Stimulated activated CD4-positive, alpha-beta T cell treated with anti-CD3 and anti-CD28 coated beads, Interleukin-12 subunit alpha, Interleukin-12 subunit beta, amount 100 ng/mL, for 4 hours (primary cell): ENCODE results near the gene NLRP9.

ENCODE experiments used
- DNase-seq: peaks from one replicate; pipeline ENCODE4 v3.0.0-alpha.2; 2020

Gene NLRP9

GRCh38 chr19:55672418-55672817 lies 65.8 kb downstream of the NLRP9 start:
- no peak for DNase-seq

DNA sequence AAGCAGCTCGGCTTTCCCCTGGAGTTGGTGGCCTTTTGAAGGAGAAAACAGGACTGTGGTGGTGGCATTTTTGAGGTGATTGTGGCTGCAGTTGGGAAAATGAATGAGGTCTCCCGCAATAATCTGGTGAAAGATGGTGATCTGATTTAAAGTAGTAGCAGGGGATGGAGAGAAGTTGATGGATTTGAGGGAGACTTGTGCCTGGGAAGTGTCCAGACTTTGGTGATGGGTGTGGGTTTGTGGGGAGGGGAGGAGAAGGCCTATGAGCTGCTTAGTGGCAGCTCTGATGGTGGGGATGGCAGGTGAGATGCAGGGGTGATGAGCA lies 67.2 kb downstream of the NLRP9 start:
- no peak for DNase-seq

DNA sequence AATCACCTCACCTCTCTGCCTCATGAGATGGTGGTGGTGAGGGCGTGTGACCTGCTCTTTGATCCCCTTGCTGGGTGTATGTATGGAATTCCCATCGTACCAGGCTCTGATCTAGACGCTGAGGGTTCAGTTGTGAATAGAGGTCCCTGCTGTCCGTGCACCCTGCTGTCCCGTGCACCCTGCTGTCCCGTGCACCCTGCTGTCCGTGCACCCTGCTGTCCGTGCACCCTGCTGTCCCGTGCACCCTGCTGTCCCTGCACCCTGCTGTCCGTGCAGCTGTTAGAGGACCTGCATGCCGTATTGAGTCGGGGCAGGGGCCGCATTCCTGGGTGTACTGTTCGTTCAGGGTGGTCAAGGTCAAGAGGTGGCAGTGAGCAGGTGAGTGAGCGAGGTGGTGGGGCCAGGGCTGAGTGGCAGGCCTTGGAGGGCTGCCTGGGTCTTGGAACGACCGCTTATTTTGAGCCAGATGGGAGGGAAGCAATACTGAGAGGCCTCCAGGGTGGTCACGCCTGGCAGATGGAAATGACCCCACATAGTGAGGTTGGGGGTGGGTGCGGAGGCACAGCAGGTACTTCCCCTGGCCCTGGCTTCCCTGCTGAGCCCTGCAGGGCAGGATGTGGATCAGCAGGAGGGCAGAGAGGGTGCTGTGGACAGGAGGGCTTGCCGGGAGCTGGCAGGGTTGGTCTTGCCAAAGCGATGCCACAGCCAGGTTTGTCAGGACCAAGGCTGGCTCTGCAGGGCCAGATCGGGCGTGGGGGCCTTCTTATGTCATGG lies 67.7 kb downstream of the NLRP9 start:
- no peak for DNase-seq

DNA sequence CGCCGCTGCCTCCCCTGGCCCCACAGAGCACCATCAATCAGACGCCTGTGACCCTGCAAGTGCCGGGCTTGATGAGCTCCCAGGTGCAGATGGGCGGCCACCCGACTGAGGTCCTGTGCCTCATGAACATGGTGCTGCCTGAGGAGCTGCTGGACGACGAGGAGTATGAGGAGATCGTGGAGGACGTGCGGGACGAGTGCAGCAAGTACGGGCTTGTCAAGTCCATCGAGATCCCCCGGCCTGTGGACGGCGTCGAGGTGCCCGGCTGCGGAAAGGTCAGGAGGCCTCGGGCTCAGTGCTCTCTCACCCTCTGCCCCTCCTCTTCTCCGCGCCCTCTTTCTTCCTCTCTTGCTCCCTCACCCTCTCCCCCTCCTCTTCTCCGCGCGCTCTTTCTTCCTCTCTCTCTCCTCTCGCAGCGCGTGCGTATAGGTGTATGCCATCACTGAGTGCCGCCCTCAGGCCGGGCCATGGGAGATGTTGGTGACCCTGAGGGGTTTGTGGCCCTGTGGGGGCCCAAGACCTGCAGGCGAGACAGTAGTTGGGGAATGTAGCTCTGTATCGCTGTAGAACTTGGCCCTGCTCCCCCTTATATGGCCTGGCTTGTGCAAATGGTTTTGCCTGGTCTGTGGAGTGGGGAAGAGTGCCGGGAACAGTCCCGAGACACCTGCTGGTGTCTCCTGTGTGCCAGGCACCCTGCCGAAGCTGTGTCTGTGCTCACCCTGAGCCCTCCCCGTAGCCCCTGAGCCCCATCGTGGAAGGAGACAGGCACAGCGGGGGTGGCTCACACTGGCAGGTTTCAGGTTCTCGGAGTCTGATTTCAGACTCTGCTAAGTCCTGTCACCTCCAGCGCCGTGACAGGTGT lies 68.6 kb downstream of the NLRP9 start:
- DNase-seq, result no peak

- no peak for DNase-seq
Measured at GRCh38 chr19:55668603-55669348, 69.4 kb downstream of the NLRP9 start.

DNA sequence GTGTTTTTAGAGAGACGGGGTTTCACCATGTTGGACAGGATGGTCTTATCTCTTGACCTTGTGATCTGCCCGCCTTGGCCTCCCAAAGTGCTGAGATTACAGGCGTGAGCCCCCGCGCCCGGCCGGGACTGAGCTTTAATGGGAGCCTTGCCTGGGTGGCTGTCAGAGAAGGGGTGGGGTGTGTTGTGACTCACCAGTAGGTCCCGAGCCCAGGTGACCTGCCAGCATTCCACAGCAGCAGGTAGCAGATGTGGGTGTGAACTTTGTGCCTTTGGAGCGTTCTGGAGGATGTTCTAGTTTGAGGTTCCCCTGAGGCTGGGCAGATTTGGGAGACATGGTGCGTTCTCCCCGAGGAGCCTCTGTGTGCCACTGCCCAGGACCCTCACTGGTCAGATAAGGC lies 70.2 kb downstream of the NLRP9 start:
- DNase-seq, result no peak

GRCh38 chr19:55667511-55667910 lies 70.7 kb downstream of the NLRP9 start:
- no peak for DNase-seq

GRCh38 chr19:55667006-55667381 lies 71.2 kb downstream of the NLRP9 start:
- DNase-seq, result no peak

DNA sequence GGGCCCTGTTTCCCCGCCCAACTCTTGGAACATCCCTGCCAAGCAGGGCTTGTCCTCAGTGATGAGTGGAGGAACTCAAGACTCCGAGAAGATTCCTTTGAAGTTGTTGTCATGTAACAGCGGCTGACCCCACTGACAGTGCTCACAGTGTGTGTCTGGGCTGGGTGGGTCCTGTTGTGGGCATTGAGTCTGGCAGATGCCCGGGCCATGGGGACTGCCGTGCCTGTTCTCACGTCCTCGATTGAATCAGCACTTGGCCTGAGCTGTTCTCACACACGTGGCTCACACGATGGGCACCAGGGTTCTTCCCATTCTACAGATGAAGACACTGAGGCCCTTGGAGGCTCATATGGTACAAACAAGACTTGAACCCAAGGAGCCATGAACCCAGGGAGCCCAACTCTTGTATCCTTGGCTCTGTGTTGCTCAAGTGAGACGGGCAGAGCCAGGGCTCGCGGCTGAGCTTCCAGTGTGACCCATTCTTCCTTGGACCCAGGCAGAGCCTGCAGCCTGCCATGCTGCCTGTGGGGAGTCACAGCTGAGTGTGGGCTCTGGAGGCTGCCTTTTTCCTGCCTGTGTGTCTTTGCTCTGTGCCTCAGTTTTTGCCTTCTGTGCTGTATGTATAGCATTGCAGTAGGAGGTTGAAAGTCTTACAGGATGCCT lies 71.7 kb downstream of the NLRP9 start:
- no peak for DNase-seq

- no peak for DNase-seq
Measured at GRCh38 chr19:55663846-55664536, 74.2 kb downstream of the NLRP9 start.

DNA sequence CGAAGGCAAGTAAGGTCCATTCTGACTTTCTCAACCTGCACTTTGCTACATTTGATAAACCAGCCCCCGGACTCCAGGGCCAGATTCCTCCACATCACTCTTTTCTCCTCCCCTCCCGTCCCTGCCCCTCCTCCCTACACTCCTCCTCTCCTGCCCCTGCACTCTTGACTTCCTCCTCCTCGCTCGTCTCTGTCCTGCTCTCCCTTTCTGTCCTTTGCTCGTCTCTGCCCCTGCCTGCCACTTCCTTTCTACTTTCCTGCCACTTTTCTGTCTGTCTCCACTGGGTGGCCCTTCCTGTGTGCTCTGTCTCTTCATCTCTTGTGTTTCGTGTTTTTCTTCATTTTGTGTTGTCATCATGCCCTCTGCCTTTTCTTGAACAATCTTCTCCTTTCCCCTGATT lies 76.4 kb downstream of the NLRP9 start:
- DNase-seq, result no peak

DNA sequence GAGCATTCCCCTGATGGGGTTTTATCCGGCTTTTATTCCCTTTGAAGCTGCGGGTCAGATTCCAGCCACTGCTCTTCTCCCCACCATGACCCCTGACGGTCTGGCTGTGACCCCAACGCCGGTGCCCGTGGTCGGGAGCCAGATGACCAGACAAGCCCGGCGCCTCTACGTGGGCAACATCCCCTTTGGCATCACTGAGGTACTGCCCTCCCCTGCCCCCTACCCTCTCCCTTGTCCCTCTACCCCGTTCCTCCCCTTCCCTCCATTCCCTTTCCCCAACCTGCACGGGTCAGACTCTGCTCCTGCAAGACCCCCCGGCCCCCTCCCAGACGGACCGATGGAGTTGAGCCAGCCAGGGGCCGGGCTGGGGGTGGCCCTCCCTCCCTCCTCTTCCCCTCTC lies 77.2 kb downstream of the NLRP9 start:
- no peak for DNase-seq

- no peak for DNase-seq
Measured at GRCh38 chr19:55660404-55660803, 77.8 kb downstream of the NLRP9 start.

DNA sequence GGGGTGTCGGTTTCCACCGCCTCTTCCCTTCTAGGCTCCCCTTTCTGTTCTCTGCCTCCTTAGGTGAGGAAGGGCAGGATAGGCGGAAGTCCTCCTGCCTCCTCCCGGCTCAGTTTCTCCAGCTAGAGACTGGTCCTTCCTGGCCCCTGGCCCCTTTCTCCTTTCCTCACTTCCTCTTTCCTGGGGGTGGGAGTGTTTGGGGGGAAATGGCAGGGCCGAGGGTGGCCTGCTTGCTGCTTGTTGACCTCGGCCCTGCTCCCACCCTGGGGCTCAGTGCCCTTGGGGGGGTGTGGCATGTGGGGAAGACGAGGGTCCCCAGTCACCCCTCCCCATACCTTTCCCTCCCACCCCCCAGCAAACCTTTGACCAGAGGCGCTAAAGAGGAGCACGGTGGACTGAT lies 78.4 kb downstream of the NLRP9 start:
- no peak for DNase-seq

DNA sequence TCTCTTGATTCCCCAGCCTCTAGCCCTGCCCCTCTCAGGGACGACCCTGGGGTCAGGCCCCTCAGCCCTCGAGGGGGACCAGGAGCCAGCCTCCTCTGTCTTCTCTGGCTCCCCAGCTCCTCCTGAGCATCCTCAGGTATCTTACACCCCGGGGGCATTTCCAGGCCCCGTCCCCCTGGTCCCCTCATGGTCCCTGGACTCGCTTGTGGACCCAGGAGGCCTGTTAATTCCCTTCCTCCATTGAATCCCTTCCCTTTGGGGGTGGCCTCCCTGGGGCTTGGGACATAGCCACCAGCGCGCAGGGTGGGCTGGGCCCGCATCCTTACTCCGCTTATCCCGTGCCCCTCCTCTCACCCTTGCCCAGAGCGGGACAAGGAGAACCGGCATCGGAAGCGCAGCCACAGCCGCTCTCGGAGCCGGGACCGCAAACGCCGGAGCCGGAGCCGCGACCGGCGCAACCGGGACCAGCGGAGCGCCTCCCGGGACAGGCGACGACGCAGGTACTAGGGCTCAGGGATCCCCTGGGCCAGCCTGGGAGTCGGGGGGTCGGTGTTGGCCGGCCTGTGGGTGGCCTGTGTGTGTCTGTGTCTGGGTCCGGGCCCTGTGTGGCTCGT lies 79.2 kb downstream of the NLRP9 start:
- DNase-seq, result no peak
